Lower lobe of right lung (tissue), 2 donors: ENCODE results near the gene SRGAP3. TPM values are rescaled to one million over a fixed set of nuclear protein-coding genes. Genes with fewer than 3 reads are reported as not detected.

ENCODE experiments used
- ATAC-seq, 2 donors: fragments of 200-7000 bp; cut with Tn5 transposase; one replicate each; pipeline ENCODE4 v1.9.1; 2020 to 2022; ENCODE audit warnings: mild to moderate bottlenecking in 2 of 2, moderate library complexity in 2 of 2
- DNase-seq: peaks from one replicate; pipeline ENCODE4 v3.0.0-alpha.2; 2020
- H3K27ac ChIP-seq: fragments of 200-600 bp; one replicate; pipeline ENCODE4 v1.8.0; 2022
- H3K27me3 ChIP-seq: fragments of 200-600 bp; one replicate; pipeline ENCODE4 v1.8.0; 2022; ENCODE audit warnings: low read depth
- H3K36me3 ChIP-seq: fragments of 200-600 bp; one replicate; pipeline ENCODE4 v1.8.0; 2022; ENCODE audit warnings: mild to moderate bottlenecking
- H3K4me1 ChIP-seq: fragments of 200-600 bp; one replicate; pipeline ENCODE4 v1.8.0; 2022
- H3K4me3 ChIP-seq: fragments of 200-600 bp; one replicate; pipeline ENCODE4 v1.8.0; 2022; ENCODE audit warnings: mild to moderate bottlenecking
- H3K9me3 ChIP-seq: fragments of 200-600 bp; one replicate; pipeline ENCODE4 v1.8.0; 2022
- intact Hi-C: fragments of 100-400 bp; cut with DNase I; formaldehyde crosslinking; loops from one replicate; pipeline ENCODE4 v1.11.0; 2022
- total RNA-seq: library from RNA; stranded (reverse); fragmentation: NEBNext Ultra II Directional; extraction: Animal tissue kit (Norgen Biotek cat#: 25700); gene quantifications from one replicate; pipeline ENCODE4 v1.2.1, GENCODE V29; 2021
- TF ChIP-seq, protein P1 (sequence below): fragments of 200-600 bp; IDR thresholded peaks from one replicate; pipeline ENCODE4 v1.8.0; 2022; ENCODE audit warnings: antibody characterized with exemption, mild to moderate bottlenecking
- donor health status: DM: no; HTN: yes; CAD: no; lungs with severe emphysema.

Gene SRGAP3
- total RNA-seq, 1 donor from 2014 or later: 7.8 TPM

DNA sequence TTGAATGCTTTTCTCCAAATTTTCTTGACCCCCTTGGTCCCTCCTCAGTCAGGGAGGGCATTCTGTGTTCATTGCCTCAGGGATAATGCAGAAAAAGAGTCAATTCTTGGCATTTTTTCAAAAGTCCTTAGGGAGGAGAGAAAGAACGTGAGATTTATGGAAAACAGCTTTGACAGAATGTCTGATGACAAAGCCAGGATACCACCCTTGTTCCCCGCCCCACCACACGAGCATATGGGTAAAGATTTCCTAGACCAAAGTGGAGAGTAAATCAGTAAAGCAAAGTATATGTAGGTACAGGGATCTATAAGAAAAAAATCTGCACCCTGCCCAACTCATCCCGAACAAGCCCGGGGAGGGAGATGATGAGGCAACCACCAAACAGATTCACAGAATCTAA lies 11.2 kb downstream of the SRGAP3 start:
- no peaks in the 10 kb centered on the region for H3K36me3 ChIP-seq
- no peak overlapping the region for H3K4me3 ChIP-seq
- DNase-seq: no peak
- TF ChIP-seq, protein P1, sequence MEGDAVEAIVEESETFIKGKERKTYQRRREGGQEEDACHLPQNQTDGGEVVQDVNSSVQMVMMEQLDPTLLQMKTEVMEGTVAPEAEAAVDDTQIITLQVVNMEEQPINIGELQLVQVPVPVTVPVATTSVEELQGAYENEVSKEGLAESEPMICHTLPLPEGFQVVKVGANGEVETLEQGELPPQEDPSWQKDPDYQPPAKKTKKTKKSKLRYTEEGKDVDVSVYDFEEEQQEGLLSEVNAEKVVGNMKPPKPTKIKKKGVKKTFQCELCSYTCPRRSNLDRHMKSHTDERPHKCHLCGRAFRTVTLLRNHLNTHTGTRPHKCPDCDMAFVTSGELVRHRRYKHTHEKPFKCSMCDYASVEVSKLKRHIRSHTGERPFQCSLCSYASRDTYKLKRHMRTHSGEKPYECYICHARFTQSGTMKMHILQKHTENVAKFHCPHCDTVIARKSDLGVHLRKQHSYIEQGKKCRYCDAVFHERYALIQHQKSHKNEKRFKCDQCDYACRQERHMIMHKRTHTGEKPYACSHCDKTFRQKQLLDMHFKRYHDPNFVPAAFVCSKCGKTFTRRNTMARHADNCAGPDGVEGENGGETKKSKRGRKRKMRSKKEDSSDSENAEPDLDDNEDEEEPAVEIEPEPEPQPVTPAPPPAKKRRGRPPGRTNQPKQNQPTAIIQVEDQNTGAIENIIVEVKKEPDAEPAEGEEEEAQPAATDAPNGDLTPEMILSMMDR: no peak
- intact Hi-C loops: no loop called here
- H3K4me1 ChIP-seq: no peaks in the 10 kb centered on the region
- ATAC-seq: no peak
- no peaks in the 10 kb centered on the region for H3K9me3 ChIP-seq
- no peaks in the 10 kb centered on the region for H3K27me3 ChIP-seq
- H3K27ac ChIP-seq: no peak overlapping the region

DNA sequence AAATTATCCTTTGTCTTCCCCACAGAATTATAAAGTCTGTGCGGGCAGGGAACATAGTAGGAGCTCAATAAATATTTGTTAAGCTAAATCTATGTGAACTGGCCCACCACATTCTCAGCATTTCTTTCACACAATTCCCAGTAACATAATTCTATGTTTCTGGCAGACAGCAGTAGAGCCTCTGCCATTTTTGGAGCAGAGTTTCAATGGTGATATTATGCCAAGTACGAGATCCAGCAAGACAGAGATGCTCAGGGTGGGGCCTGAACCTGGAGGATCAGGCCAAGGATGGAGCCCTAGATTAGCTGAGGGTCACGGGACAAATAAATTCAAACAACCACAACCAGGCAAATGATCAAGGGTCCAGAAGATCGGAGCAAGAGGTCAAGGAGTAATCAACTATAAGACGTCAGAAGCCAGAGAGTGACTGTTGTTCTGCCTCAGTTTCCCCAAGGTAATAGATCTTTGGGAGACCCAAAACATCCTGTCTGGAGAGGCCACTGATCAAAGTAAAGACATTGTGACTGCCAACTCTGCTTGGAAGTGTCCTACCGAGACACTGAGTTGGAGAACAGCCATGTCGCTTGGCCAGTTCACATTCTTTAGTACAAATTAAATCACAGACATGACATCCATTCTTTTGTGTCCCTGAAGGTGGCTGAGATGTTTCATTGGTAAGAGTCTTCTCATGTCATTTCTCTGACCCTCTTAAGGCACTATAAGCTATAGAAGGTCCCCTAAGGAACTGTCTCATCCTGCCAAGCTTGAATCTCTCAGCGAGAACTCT lies 15.4 kb downstream of the SRGAP3 start:
- Histone ChIP-seq H3K4me3 (no peak overlapping the region), H3K27ac (no peak overlapping the region), H3K4me1 (no peaks in the 10 kb centered on the region), H3K27me3 (no peaks in the 10 kb centered on the region), H3K9me3 (no peaks in the 10 kb centered on the region), H3K36me3 (no peaks in the 10 kb centered on the region)
- ATAC-seq (no peak), DNase-seq (no peak)
- TF ChIP-seq, protein P1: no peak
- intact Hi-C loops: no loop called here

DNA sequence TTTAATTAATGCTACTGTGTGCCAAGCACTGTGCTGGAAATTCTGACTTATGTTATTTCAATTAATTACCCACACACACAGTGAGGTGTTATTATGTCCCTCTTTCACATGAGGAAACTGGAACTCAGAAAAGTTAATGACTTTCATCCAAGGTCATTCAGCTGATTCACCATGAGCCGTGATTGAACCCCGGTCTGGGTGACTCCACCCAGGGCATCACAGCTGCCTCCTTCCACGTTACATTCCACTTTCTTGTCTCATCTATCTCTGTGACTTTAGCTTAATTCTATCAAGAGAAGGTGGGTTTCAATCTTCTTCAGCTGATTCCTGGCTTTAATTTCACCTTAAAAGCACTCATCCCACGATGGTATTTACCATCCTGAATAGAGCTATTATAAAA lies 16.3 kb downstream of the SRGAP3 start:
- DNase-seq: no peak

DNA sequence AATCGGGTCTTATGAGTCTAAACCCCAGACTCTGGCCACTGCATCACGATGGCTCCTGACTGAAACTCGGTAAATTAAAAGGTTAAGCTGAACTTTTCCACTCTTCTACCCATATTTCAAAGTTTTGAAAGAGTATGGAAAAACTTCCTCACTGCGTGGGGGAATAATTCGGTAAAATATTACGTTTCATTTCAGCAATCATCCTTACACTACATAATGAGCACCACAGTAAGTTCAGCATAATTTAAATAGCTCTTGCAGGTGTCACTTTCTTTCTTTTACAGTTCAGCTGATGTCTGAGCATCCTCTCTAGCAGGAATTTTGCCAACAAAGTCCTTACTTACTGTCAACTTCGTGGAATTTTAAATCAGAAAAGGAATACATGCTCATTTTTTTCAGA lies 17.5 kb downstream of the SRGAP3 start:
- no peak for DNase-seq
- TF ChIP-seq, protein P1: no peak
- intact Hi-C loops: no loop called here
- Histone ChIP-seq H3K4me3 (no peak overlapping the region), H3K9me3 (no peaks in the 10 kb centered on the region), H3K27me3 (no peaks in the 10 kb centered on the region), H3K4me1 (no peaks in the 10 kb centered on the region), H3K27ac (no peak overlapping the region), H3K36me3 (no peaks in the 10 kb centered on the region)
- no peak for ATAC-seq

More for the DNA sequence above, 16.3 kb downstream of the SRGAP3 start:
- H3K36me3 ChIP-seq: no peaks in the 10 kb centered on the region
- H3K9me3 ChIP-seq: no peaks in the 10 kb centered on the region
- intact Hi-C loops: no loop called here
- ATAC-seq: no peak
- no peaks in the 10 kb centered on the region for H3K27me3 ChIP-seq
- TF ChIP-seq, protein P1: no peak
- no peak overlapping the region for H3K4me3 ChIP-seq
- no peaks in the 10 kb centered on the region for H3K4me1 ChIP-seq
- H3K27ac ChIP-seq: no peak overlapping the region

DNA sequence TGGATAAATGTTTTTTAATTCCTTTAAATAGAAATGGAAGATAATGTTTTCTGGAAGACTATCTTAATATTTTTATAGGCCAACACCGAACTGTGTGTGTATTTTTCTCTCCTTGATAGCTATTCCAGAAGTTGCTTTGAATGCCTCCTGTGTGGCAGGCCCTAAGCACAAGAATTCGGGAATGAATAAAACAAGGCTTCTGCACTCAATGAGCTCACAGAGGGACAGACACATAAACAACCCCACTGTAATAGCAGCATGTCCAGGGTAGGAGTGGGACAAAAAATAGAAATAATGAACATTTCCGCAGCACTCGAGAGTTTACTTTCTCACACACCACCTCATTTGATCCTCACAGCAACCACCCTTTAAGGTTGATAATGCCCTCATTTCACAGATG lies 18.0 kb downstream of the SRGAP3 start:
- Histone ChIP-seq H3K27me3 (no peaks in the 10 kb centered on the region), H3K27ac (no peak overlapping the region), H3K4me1 (no peaks in the 10 kb centered on the region), H3K4me3 (no peak overlapping the region), H3K36me3 (no peaks in the 10 kb centered on the region), H3K9me3 (no peaks in the 10 kb centered on the region)
- TF ChIP-seq, protein P1: no peak
- ATAC-seq: no peak
- intact Hi-C loops: no loop called here
- DNase-seq: no peak
